ENCODE measurements around the gene DDA1. TPM values are rescaled to one million over a fixed set of nuclear protein-coding genes. Genes with fewer than 3 reads are reported as not detected.
A peak's percentile ranks its signal among the peaks of the same experiment; 100 is the strongest.

Gene DDA1
- total and polyA plus RNA-seq, 2 of the 13 experiments (the other 11 are each of a cell fraction or from before 2014, with no cell fraction given) = 24.5 to 26.0 TPM

DNA sequence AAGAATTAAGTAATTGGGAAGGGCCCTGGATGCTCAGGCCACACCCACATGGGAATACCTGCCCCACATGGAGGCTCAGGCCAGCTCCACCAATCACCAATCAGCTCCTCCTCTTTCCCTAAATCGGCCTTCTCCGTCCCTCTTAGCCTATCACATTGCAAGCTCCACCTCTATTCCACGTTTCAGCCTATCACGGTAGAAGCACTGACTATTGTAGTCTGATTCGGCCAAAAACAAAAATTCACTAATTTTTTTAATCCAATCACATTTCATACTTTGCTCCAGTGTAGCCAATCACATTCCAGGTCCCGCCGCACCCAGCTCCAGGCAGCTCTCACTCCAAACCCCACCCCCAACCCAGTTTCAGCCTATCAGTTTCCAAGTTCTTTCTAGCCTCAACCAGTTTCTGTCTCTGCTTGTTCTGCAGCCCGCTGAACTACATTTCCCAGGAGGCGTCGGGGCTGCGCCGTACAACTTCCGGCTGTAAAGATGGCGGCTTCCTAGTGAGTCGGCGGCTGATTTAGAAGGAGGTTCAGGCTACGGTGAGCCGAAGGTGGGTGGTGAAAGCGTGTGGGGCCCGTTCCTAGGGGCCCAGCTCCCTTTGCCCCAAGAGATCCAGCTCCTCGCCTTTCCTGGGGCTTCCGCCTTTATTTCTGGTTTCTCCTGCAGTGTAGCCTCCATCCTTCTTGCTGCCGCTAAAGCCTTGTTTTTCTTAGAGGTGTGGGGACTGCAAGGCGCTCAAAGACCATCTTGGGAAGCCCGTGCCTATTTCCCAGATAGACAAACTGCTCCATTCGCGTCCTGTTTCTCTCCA, 42.2 kb upstream of the DDA1 start, which contains the start of gene BABAM1 (continued):
- TF ChIP-seq PHF8 (CRISPR knock-in tag; IDR thresholded peaks at IDR 0.05) (peak; percentile 69), NFYC (CRISPR knock-in tag; IDR thresholded peaks at IDR 0.05) (peak; percentile 94), HOXD1 (CRISPR knock-in tag; IDR thresholded peaks at IDR 0.05) (no peak), SRF (IDR thresholded peaks at IDR 0.05; ENCODE audit: low read depth, low read length) (peak; percentile 72; the same call in 1 of the 2 replicates), POLR2G (IDR thresholded peaks at IDR 0.05; ENCODE audit: low read depth, low read length) (peak; percentile 89), ZNF569 (CRISPR knock-in tag; IDR thresholded peaks at IDR 0.05; ENCODE audit: borderline replicate concordance) (no peak), FOXM1 (CRISPR knock-in tag; IDR thresholded peaks at IDR 0.05) (peak; percentile 43; the same call in 1 of the 2 replicates), TBL1XR1 (IDR thresholded peaks at IDR 0.05; ENCODE audit: borderline replicate concordance, low read length, partially characterized antibody) (peak; percentile 33)
- TF ChIP-seq, protein P1, sequence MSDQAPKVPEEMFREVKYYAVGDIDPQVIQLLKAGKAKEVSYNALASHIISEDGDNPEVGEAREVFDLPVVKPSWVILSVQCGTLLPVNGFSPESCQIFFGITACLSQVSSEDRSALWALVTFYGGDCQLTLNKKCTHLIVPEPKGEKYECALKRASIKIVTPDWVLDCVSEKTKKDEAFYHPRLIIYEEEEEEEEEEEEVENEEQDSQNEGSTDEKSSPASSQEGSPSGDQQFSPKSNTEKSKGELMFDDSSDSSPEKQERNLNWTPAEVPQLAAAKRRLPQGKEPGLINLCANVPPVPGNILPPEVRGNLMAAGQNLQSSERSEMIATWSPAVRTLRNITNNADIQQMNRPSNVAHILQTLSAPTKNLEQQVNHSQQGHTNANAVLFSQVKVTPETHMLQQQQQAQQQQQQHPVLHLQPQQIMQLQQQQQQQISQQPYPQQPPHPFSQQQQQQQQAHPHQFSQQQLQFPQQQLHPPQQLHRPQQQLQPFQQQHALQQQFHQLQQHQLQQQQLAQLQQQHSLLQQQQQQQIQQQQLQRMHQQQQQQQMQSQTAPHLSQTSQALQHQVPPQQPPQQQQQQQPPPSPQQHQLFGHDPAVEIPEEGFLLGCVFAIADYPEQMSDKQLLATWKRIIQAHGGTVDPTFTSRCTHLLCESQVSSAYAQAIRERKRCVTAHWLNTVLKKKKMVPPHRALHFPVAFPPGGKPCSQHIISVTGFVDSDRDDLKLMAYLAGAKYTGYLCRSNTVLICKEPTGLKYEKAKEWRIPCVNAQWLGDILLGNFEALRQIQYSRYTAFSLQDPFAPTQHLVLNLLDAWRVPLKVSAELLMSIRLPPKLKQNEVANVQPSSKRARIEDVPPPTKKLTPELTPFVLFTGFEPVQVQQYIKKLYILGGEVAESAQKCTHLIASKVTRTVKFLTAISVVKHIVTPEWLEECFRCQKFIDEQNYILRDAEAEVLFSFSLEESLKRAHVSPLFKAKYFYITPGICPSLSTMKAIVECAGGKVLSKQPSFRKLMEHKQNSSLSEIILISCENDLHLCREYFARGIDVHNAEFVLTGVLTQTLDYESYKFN (CRISPR knock-in tag; conservative IDR thresholded peaks at IDR 0.05) = peak; percentile 41
